HEK293T (cell line): ENCODE results near the gene FBXL5.

Experiments used
- ARNT ChIP-seq: fragments of 450-650 bp; IDR thresholded peaks from 2 replicates; pipeline ENCODE4 v1.6.1; 2017; ENCODE audit warnings: mild to moderate bottlenecking
- BHLHE40 ChIP-seq: fragments of 450-650 bp; IDR thresholded peaks from 2 replicates; pipeline ENCODE4 v1.6.1; 2016; ENCODE audit warnings: mild to moderate bottlenecking, moderate library complexity, borderline replicate concordance
- FOXK2 ChIP-seq: fragments of 450-650 bp; IDR thresholded peaks from 2 replicates; pipeline ENCODE4 v1.6.1; 2016; ENCODE audit warnings: mild to moderate bottlenecking
- FOXM1 ChIP-seq: fragments of 450-650 bp; IDR thresholded peaks from 2 replicates; pipeline ENCODE4 v1.6.1; 2017; ENCODE audit warnings: mild to moderate bottlenecking, borderline replicate concordance
- L3MBTL2 ChIP-seq: fragments of 450-650 bp; conservative IDR thresholded peaks from 2 replicates; pipeline ENCODE4 v1.6.1; 2016; ENCODE audit warnings: mild to moderate bottlenecking
- LEF1 ChIP-seq: fragments of 450-650 bp; IDR thresholded peaks from 2 replicates; pipeline ENCODE4 v1.6.1; 2017; ENCODE audit warnings: mild to moderate bottlenecking, borderline replicate concordance
- NFRKB ChIP-seq: fragments of 450-650 bp; IDR thresholded peaks from 2 replicates; pipeline ENCODE4 v1.6.1; 2016; ENCODE audit warnings: mild to moderate bottlenecking, moderate library complexity
- PKNOX1 ChIP-seq: fragments of 450-650 bp; IDR thresholded peaks from 2 replicates; pipeline ENCODE4 v1.6.1; 2016
- SP1 ChIP-seq: fragments of 450-650 bp; IDR thresholded peaks from 2 replicates; pipeline ENCODE4 v1.6.1; 2017
- TARDBP ChIP-seq: fragments of 450-650 bp; IDR thresholded peaks from 2 replicates; pipeline ENCODE4 v1.6.1; 2016
- ZNF384 ChIP-seq: fragments of 450-650 bp; IDR thresholded peaks from 2 replicates; pipeline ENCODE4 v1.6.1; 2016

GRCh38 chr4:15659768-15660570, 4.8 kb upstream of the FBXL5 start:
- TF ChIP-seq LEF1: no peak
- TF ChIP-seq ARNT: no peak
- no peak for TF ChIP-seq ZNF384
- no peak for TF ChIP-seq FOXK2
- no peak for TF ChIP-seq PKNOX1
- no peak for TF ChIP-seq L3MBTL2
- TF ChIP-seq TARDBP: no peak
- TF ChIP-seq FOXM1: no peak
- no peak for TF ChIP-seq BHLHE40
- TF ChIP-seq SP1: no peak
- TF ChIP-seq NFRKB: no peak
